GM18511 (cell line): ENCODE measurements around the gene PIM3.

Experiments used
- ATAC-seq: cut with Tn5 transposase; IDR thresholded peaks from one replicate; pipeline ENCODE4 v1.9.1; 2021; ENCODE audit warnings: mild to moderate bottlenecking, moderate library complexity; ENCODE audit not compliant: unreplicated experiment

The PIM3 gene

GRCh38 chr22:49999946-50000586 is 39.5 kb downstream of the PIM3 start:
- ATAC-seq, result no peak

- ATAC-seq, result no peak
Measured at GRCh38 chr22:50000587-50001387, 40.2 kb downstream of the PIM3 start.

- no peak for ATAC-seq
Measured at GRCh38 chr22:50001388-50002231, 41.0 kb downstream of the PIM3 start.

GRCh38 chr22:50002791-50003190 is 42.2 kb downstream of the PIM3 start:
- no peak for ATAC-seq

GRCh38 chr22:50004918-50005317 is 44.3 kb downstream of the PIM3 start:
- no peak for ATAC-seq

GRCh38 chr22:50007057-50007511 is 46.5 kb downstream of the PIM3 start:
- ATAC-seq, result no peak

GRCh38 chr22:50008151-50009040 is 47.8 kb downstream of the PIM3 start:
- ATAC-seq, result no peak

- ATAC-seq, result no peak
Measured at GRCh38 chr22:50009251-50009650, 48.7 kb downstream of the PIM3 start.

- no peak for ATAC-seq
Measured at GRCh38 chr22:50009765-50010675, 49.4 kb downstream of the PIM3 start.

- ATAC-seq, result no peak
Measured at GRCh38 chr22:50010676-50011446, 50.3 kb downstream of the PIM3 start.

GRCh38 chr22:50011447-50012210 is 51.1 kb downstream of the PIM3 start:
- no peak for ATAC-seq

GRCh38 chr22:50012211-50013181 is 51.9 kb downstream of the PIM3 start, which contains the start of gene IL17REL:
Gene IL17REL, minus strand, starts transcription at chr22:50012765. Its CDS starts 119 bp downstream, at chr22:50012646.
- ATAC-seq, result no peak
